NCI-H2196 (cell line): ENCODE data around the gene ESM1.
"Not testable (repeated sequence)": the region's sequence is repeated elsewhere in the genome, so short reads cannot be mapped to it uniquely, and the experiment has no call there.

Source experiments
- DNase-seq: peaks from one replicate; lab custom pipeline; 2025; ENCODE audit not compliant: unreplicated experiment; lab: John Stamatoyannopoulos, UW

Gene ESM1, protein sequence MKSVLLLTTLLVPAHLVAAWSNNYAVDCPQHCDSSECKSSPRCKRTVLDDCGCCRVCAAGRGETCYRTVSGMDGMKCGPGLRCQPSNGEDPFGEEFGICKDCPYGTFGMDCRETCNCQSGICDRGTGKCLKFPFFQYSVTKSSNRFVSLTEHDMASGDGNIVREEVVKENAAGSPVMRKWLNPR

DNA sequence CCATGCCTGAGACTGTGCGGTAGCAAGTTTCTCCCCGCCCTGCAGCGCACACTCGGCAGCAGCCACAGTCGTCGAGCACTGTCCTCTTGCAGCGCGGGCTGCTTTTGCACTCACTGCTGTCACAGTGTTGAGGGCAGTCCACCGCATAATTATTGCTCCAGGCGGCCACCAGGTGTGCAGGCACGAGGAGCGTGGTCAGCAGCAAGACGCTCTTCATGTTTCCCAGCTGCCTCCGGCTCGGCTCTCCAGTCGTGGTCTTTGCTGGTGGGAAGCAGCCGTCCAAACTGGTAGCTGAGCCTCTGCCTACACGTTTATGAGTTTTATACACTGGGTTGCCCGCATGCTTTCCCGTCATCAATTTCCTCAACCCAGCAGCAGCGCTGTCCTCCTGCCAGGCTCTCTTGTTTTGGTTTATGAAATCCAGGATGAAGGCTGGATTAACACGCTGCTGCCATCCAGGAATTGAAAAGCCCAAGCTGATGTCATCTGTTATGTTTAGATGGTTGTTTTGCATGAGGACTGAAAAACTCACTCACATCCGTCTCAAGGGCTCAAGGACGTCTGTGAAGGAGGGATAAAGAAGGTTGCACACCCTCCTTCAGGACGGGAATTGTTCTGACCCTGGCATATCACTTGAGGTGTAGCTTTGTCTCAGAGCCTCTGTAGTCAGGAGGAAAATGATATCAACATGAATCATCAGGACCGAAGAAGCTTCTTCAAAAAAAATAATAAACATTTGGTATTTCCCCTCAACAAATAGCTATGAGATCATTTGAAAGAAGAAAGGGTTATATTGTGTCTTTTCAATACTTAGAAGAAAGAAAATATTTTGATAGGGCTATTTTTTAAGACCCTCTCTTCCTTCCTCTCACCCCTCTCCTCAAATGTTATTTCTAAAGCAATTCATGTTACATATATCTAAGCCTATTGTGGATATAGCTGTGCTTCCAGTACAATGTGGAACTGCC, at the start of gene ESM1:
ESM1 (minus strand) TSS at position 293 of the 968 bp plus-strand sequence; CDS start at position 217, 76 bp downstream.
- no peak for DNase-seq

DNA sequence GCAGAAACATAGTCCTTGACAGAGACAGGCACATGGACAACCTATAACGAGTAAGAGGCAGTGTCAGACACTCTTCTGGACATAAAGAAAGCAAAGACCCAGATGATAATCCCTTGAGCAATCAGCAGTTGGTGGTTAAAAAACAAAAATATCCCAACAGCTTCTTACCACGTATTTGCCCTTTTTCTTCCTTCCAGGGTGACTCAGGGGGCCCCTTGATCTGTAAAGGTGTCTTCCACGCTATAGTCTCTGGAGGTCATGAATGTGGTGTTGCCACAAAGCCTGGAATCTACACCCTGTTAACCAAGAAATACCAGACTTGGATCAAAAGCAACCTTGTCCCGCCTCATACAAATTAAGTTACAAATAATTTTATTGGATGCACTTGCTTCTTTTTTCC, 48.2 kb upstream of the ESM1 start:
- DNase-seq: no peak

DNA sequence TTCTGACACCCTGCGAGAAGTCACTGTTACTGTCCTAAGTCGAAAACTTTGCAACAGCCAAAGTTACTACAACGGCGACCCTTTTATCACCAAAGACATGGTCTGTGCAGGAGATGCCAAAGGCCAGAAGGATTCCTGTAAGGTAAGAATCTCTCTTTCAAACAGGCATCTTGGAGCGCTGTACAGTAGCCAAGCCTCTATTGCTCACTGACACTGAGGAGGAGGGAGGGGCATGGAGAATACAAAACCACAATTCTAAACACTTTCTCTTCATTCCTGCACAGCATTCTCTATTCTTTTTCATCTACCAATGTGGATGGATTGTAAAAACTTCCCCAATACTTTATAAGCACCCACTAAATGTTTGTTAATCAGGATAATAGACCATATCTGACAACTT, 46.1 kb upstream of the ESM1 start:
- DNase-seq: no peak

GRCh38 chr5:55030676-55031369, 45.4 kb upstream of the ESM1 start:
- DNase-seq: no peak

DNA sequence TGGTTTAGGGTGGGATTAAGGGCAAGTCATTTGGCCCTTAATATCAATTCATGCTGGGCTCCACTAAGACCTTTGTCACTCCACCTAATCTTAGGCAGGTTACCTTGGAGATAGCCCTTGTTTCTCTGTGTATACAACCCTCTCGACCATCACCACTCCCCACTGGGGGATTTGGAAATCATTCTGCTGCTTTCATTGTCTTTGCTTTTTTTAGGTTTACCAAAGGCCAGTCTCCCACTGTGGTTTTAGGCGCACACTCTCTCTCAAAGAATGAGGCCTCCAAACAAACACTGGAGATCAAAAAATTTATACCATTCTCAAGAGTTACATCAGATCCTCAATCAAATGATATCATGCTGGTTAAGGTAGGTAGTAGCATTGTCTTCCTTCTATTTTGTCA, 44.8 kb upstream of the ESM1 start:
- no peak for DNase-seq

DNA sequence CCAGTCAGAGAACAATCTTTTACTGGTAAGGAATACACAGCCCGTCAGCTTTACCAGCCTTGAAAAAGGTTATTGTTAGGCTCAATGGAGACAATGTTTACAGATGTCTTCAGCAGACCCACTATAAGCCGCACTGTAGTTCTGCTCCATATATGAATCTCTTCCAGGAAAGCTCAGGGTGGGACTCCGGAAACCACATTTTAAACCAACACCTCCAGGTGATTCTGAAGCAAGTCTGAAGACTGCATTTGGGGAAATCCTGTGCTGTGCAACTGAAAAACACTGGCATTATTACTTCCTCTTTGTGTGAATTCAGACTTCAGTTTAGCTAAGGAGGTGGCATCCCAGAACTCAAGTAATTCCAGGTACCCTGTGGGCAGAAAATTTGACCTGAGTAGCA, 42.2 kb upstream of the ESM1 start:
- DNase-seq: no peak

GRCh38 chr5:55022450-55022849, 37.1 kb upstream of the ESM1 start:
- DNase-seq: no peak

GRCh38 chr5:55021821-55022220, 36.4 kb upstream of the ESM1 start:
- DNase-seq: no peak

- DNase-seq: no peak
Measured at GRCh38 chr5:55021410-55021809, 36.0 kb upstream of the ESM1 start.

DNA sequence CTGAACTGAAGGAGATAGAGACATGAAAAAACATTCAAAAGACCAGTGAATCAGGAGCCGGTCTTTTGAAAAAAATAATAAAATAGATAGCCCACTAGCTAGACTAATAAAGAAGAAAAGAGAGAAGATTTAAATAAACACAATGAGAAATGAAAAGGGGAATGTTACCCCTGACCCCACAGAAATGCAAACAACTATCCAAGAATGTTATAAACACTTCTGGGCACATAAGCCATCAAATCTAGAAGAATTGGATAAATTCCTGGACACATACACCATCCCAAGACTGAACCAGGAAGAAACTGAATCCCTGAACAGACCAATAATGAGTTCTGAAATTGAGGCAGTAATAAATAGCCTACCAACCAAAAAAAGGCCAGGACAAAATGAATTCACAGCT, 24.8 kb upstream of the ESM1 start:
- DNase-seq: not testable (repeated sequence)

DNA sequence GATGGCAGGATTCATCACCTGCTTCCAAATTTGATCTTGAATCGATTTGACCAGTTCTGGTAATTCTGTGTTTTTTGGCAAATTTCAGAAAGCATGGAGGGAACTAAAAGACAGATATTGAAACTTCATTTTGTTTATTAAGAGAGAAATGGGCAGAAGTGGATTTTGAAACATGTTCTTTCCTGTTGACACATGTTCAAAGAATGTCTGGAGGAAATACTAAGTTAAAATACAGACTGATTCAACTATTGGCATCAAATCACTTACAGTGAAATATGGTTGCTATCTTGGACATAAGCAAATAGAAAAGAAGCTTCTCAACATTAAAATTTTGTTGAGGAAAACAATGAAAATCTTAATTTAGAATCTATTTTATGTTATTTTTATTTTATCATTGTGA, 19.3 kb upstream of the ESM1 start:
- no peak for DNase-seq

DNA sequence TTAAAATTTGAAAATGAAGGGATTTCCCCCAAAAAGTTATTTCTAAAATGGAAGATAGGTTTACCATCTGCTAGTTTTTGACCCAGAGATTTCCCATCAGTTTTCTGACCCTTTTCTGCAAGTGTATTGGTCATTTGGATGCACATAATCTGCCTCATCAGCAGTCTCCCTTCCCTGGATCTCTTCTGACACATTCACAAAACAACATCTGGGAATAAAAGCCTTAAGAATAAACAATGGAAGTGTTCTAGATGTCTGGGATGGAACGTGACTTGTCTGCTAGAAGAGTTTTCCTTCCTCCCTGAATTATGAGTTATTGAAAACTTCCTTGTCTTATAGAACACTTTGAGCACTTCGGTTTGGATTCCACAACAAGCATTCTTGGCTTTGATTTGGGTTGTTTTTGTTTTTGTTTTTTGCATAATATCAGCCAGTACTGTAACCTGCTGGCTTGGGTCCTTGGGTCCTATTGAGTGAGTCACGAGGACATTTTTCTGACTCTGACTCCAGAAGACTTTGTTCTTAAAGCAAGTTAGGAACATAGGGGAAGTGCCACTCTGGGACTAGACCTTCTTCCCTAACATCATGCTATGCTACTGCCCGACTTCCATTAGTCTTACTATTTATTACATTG, 18.2 kb upstream of the ESM1 start:
- no peak for DNase-seq

DNA sequence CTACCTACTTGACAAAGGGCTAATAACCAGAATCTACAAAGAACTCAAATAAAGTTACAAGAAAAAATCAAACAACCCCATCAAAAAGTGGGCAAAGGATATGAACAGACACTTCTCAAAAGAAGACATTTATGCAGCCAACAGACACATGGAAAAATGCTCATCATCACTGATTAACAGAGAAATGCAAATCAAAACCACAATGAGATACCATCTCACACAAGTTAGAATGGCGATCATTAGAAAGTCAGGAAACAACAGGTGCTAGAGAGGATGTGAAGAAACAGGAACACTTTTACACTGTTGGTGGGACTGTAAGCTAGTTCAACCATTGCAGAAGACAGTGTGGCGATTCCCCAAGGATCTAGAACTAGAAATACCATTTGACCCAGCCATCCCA, 16.8 kb upstream of the ESM1 start:
- not testable (repeated sequence) for DNase-seq

GRCh38 chr5:54997081-54997480, 11.7 kb upstream of the ESM1 start:
- no peak for DNase-seq

- no peak for DNase-seq
Measured at GRCh38 chr5:54996466-54996865, 11.1 kb upstream of the ESM1 start.

- DNase-seq: no peak
Measured at GRCh38 chr5:54995168-54995567, 9.8 kb upstream of the ESM1 start.

DNA sequence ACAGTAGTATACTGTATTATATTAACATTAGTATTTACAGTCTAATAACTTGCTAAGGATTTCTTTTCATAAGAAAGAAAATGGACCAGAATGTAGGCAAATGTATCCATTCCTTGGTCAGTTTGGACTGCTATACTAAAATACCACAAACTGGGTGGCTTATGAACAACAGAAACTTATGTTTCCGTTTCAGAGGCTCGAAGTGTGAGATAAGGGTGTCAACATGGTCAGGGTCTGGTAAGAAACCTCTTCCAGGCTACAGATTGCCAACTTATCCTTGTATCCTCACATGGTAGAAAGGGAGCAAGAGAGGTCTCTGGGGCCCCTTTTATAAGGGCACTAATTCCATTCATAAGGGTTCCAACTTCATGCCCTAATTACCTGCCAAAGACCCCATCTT, 9.2 kb upstream of the ESM1 start:
- no peak for DNase-seq

DNA sequence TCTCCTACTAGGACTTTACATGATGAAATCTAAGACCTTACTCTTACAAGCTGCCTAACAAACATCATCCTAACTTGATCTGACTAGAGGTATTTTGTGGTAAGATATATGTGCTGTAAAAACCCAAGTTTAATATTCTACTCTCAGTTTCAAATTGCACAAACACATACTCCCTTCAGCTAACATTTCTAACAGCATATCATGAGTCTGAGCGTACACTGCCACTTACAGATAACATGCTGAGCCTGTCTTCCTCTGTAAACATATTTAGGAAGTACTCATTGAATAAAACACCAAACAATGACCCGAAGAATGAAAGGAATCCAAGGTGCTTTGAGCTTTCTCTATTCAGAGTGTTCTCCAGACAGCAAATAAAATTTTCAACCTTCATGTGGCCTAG, 7.9 kb upstream of the ESM1 start:
- DNase-seq: no peak

- DNase-seq: no peak
Measured at GRCh38 chr5:54991416-54991815, 6.0 kb upstream of the ESM1 start.

- no peak for DNase-seq
Measured at GRCh38 chr5:54990841-54991258, 5.5 kb upstream of the ESM1 start.

- no peak for DNase-seq
Measured at GRCh38 chr5:54988817-54989216, 3.4 kb upstream of the ESM1 start.
